PC-3 (cell line): ENCODE data around the gene NELFB. TPM values are rescaled to one million over a fixed set of nuclear protein-coding genes. Genes with fewer than 3 reads are reported as not detected.

Source experiments
- ATAC-seq: fragments of 200-7000 bp; cut with Tn5 transposase; 2 replicates; pipeline ENCODE4 v1.9.1; 2020; ENCODE audit warnings: mild to moderate bottlenecking, moderate library complexity
- BruUV-seq: library from RNA; stranded (reverse); fragments of 400-500 nt; replicated peaks from 2 replicates; lab custom pipeline; 2021; lab: Mats Ljungman, UMichigan
- CTCF ChIA-PET: fragments of 300-600 bp; sonication (Branson Sonifier 250); formaldehyde crosslinking; loops from one replicate; lab custom pipeline; 2022; ENCODE audit warnings: antibody characterized with exemption; lab: Charles Lee
- POLR2A ChIA-PET: fragments of 300-600 bp; sonication (Branson Sonifier 250); formaldehyde crosslinking; loops from one replicate; lab custom pipeline; 2022; ENCODE audit warnings: antibody characterized with exemption; ENCODE audit not compliant: unreplicated experiment; lab: Charles Lee
- DNase-seq: peaks from one replicate; pipeline ENCODE4 v3.0.0-alpha.2; 2015
- H2AFZ ChIP-seq: fragments of 300-600 bp; sonication (generic); 2 replicates; pipeline ENCODE4 v1.6.0; 2016; ENCODE audit warnings: antibody characterized with exemption, low read length
- H3F3A ChIP-seq: fragments of 300-600 bp; sonication (generic); one replicate; pipeline ENCODE4 v1.6.0; 2017; ENCODE audit warnings: antibody characterized with exemption, low read length, control low read depth, mild to moderate bottlenecking; ENCODE audit not compliant: unreplicated experiment
- H3K27ac ChIP-seq: fragments of 300-600 bp; sonication (generic); 2 replicates; pipeline ENCODE4 v1.5.1; 2016; ENCODE audit warnings: mild to moderate bottlenecking, low read length
- H3K27me3 ChIP-seq: fragments of 300-600 bp; sonication (generic); 2 replicates; pipeline ENCODE4 v1.6.1; 2016; ENCODE audit warnings: low read length, mixed read lengths
- H3K36me3 ChIP-seq: fragments of 300-600 bp; sonication (generic); 2 replicates; pipeline ENCODE4 v1.6.1; 2016; ENCODE audit warnings: low read depth, mixed run types, low read length, mixed read lengths
- H3K4me1 ChIP-seq: fragments of 300-600 bp; sonication (generic); 2 replicates; pipeline ENCODE4 v1.5.1; 2016; ENCODE audit warnings: low read length; ENCODE audit not compliant: insufficient read depth
- H3K4me2 ChIP-seq: fragments of 300-600 bp; sonication (generic); 2 replicates; pipeline ENCODE4 v1.6.0; 2016; ENCODE audit warnings: low read length
- H3K4me3 ChIP-seq: fragments of 300-600 bp; sonication (generic); 2 replicates; pipeline ENCODE4 v1.5.1; 2016; ENCODE audit warnings: mild to moderate bottlenecking, low read length, mixed read lengths
- H3K79me2 ChIP-seq: fragments of 300-600 bp; sonication (generic); 2 replicates; pipeline ENCODE4 v1.6.1; 2017; ENCODE audit warnings: low read length, mixed read lengths
- H3K9ac ChIP-seq: fragments of 300-600 bp; sonication (generic); 2 replicates; pipeline ENCODE4 v1.6.0; 2016; ENCODE audit warnings: mild to moderate bottlenecking, low read length
- H3K9me2 ChIP-seq: fragments of 300-600 bp; sonication (generic); replicated peaks from 2 replicates; pipeline ENCODE4 v1.6.1; 2016; ENCODE audit warnings: mixed run types, low read length, mixed read lengths
- H3K9me3 ChIP-seq: fragments of 300-600 bp; sonication (generic); 2 replicates; pipeline ENCODE4 v1.6.1; 2016; ENCODE audit warnings: low read length, mixed read lengths
- H4K20me1 ChIP-seq: fragments of 300-600 bp; sonication (generic); 2 replicates; pipeline ENCODE4 v1.6.1; 2016; ENCODE audit warnings: low read length, mixed read lengths
- CTCF ChIP-seq: fragments of 300-600 bp; sonication (generic); conservative IDR thresholded peaks from 2 replicates; pipeline ENCODE4 v1.5.1; 2017; ENCODE audit warnings: antibody characterized with exemption, low read depth, mild to moderate bottlenecking, low read length
- EZH2 ChIP-seq: fragments of 300-600 bp; sonication (generic); IDR thresholded peaks from one replicate; pipeline ENCODE4 v1.6.1; 2017; ENCODE audit warnings: antibody characterized with exemption, mild to moderate bottlenecking, low read length; ENCODE audit not compliant: unreplicated experiment
- EZH2phosphoT487 ChIP-seq: fragments of 300-600 bp; sonication (generic); IDR thresholded peaks from 2 replicates; pipeline ENCODE4 v1.6.1; 2018; ENCODE audit warnings: mild to moderate bottlenecking, antibody characterized with exemption, low read length, borderline replicate concordance
- intact Hi-C: fragments of 100-400 bp; cut with micrococcal nuclease; formaldehyde crosslinking; loops from 2 replicates; pipeline ENCODE4 v1.9.0; 2023
- total RNA-seq: library from RNA; depleted of rRNA; stranded (reverse); fragments of >200 nt; gene quantifications from 2 replicates; pipeline ENCODE4 v1.2.3, GENCODE V29; 2014

Gene NELFB
- total RNA-seq, 1 experiment from 2014 or later: 50.7 TPM

DNA sequence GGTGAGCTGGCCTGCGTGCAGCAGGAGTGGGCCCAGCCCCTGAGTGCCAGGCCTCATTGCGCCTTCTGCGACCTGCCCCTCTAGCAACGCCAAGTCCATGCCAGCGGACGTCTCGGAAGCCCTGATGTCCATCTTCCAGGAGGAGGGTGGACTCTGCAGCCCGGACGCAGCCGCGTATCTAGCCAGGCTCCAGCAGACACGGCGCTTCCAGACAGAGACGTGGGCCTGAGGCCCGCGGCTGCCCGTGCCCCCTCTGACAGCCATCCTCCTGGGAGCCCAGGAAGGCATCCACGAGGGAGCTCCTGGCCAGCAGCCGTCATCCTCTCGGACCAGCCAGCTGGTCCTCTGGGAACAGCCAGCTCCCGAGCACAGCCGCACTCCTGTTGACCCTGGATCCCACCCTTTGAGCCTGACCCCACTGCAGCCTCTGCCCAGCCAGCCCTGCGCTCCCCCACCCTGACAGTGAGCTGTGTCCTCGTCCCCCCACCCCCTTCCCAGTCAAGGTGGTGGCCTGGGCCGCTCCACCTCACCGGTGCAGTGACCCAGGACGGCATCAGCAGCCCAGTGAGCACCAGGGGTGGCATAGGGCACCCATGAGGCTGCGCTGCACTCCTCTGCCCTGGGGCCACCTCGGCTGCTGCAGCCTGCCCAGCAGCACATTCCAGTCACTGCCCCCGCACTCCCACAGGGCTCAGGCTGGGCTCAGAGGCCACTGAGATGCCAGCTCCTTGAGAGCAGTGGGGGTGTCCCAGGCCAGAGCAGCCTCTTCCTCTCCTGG, 38.8 kb upstream of the NELFB start:
- H3K36me3 ChIP-seq: no peaks in the 10 kb centered on the region
- DNase-seq (no peak), ATAC-seq (no peak)
- H3K27me3 ChIP-seq: no peaks in the 10 kb centered on the region
- ChIA-PET CTCF (no interaction called here), POLR2A (no interaction called here)
- no peaks in the 10 kb centered on the region for H3K9me2 ChIP-seq
- H3K9me3 ChIP-seq: no peaks in the 10 kb centered on the region
- H3F3A ChIP-seq: no peaks in the 10 kb centered on the region
- no peaks in the 10 kb centered on the region for H4K20me1 ChIP-seq
- H3K9ac ChIP-seq: no peak overlapping the region
- intact Hi-C loops: no loop called here
- no peak overlapping the region for H2AFZ ChIP-seq
- no peaks in the 10 kb centered on the region for H3K79me2 ChIP-seq
- H3K4me3 ChIP-seq: peak overlapping the region; percentile 70; the same call in 1 of the 2 replicates
- H3K4me1 ChIP-seq: peaks cover 24% of the 10 kb centered on the region
- no TSS peak for BruUV-seq
- no peak overlapping the region for H3K27ac ChIP-seq
- H3K4me2 ChIP-seq: peak overlapping the region; percentile 90
- TF ChIP-seq EZH2phosphoT487: no peak
- TF ChIP-seq CTCF: no peak
- no peak for TF ChIP-seq EZH2

GRCh38 chr9:137217276-137218211, 37.6 kb upstream of the NELFB start:
- CTCF ChIA-PET: no interaction called here
- POLR2A ChIA-PET: interaction anchor here (0.5 to 0.7 kb wide), 2 partner anchors 67 to 131 kb away, joined by 5 to 7 read pairs; no protein-coding TSS in a partner anchor
- H3K9ac ChIP-seq: peak overlapping the region; percentile 59

More at GRCh38 chr9:137217276-137218211, 37.6 kb upstream of the NELFB start:
- Histone ChIP-seq H3K4me3 (peak overlapping the region; percentile 70), H3K9me3 (no peaks in the 10 kb centered on the region), H3K79me2 (no peaks in the 10 kb centered on the region), H3K36me3 (no peaks in the 10 kb centered on the region), H3K4me2 (peak overlapping the region; percentile 90), H3K9me2 (no peaks in the 10 kb centered on the region), H3K4me1 (peaks cover 24% of the 10 kb centered on the region), H4K20me1 (no peaks in the 10 kb centered on the region), H3K27ac (peak overlapping the region; percentile 42), H2AFZ (peak overlapping the region; percentile 38; the same call in 1 of the 2 replicates), H3F3A (no peaks in the 10 kb centered on the region), H3K27me3 (no peaks in the 10 kb centered on the region)
- TF ChIP-seq EZH2phosphoT487 (no peak), EZH2 (no peak), CTCF (no peak)
- BruUV-seq: TSS peak; percentile 66
- DNase-seq: peak; percentile 84
- intact Hi-C loops: no loop called here
- peak; percentile 70 for ATAC-seq
